DMS114 treated with DMSO at 0.1 percent for 48 hours (cell line): Measurements from ENCODE around the gene ARIH1.

Source experiments
- DNase-seq: peaks from one replicate; lab custom pipeline; 2025; ENCODE audit not compliant: unreplicated experiment; lab: John Stamatoyannopoulos, UW

ARIH1 gene

GRCh38 chr15:72486144-72486543 is 12.0 kb downstream of the ARIH1 start:
- DNase-seq = no peak

- DNase-seq = no peak
These were observed 13.1 kb downstream of the ARIH1 start for GRCh38 chr15:72487070-72487797.

GRCh38 chr15:72488558-72488957 is 14.4 kb downstream of the ARIH1 start:
- no peak for DNase-seq

- DNase-seq = no peak
These were observed 15.9 kb downstream of the ARIH1 start for GRCh38 chr15:72489943-72490554.

- no peak for DNase-seq
These were observed 17.6 kb downstream of the ARIH1 start for GRCh38 chr15:72491768-72492167.

- DNase-seq = no peak
These were observed 18.6 kb downstream of the ARIH1 start for GRCh38 chr15:72492733-72493132.

- DNase-seq = no peak
These were observed 19.1 kb downstream of the ARIH1 start for GRCh38 chr15:72493220-72493619.

- no peak for DNase-seq
These were observed 20.9 kb downstream of the ARIH1 start for GRCh38 chr15:72495007-72495406.

- no peak for DNase-seq
These were observed 22.7 kb downstream of the ARIH1 start for GRCh38 chr15:72496783-72497182.

- no peak for DNase-seq
These were observed 23.3 kb downstream of the ARIH1 start for GRCh38 chr15:72497402-72497801.

- DNase-seq = no peak
These were observed 28.2 kb downstream of the ARIH1 start for GRCh38 chr15:72502220-72502809.

GRCh38 chr15:72503147-72503546 is 29.0 kb downstream of the ARIH1 start:
- no peak for DNase-seq

- DNase-seq = no peak
These were observed 33.4 kb downstream of the ARIH1 start for GRCh38 chr15:72507402-72508092.

GRCh38 chr15:72509484-72509883 is 35.4 kb downstream of the ARIH1 start:
- no peak for DNase-seq

- DNase-seq = no peak
These were observed 37.4 kb downstream of the ARIH1 start for GRCh38 chr15:72511536-72511935.

- no peak for DNase-seq
These were observed 41.7 kb downstream of the ARIH1 start for GRCh38 chr15:72515591-72516389.

- DNase-seq = no peak
These were observed 42.6 kb downstream of the ARIH1 start for GRCh38 chr15:72516777-72517176.

GRCh38 chr15:72521682-72522081 is 47.6 kb downstream of the ARIH1 start:
- DNase-seq = no peak

- no peak for DNase-seq
These were observed 59.0 kb downstream of the ARIH1 start for GRCh38 chr15:72532991-72533601.

GRCh38 chr15:72534523-72534922 is 60.4 kb downstream of the ARIH1 start:
- DNase-seq = no peak

GRCh38 chr15:72535911-72536310 is 61.8 kb downstream of the ARIH1 start:
- no peak for DNase-seq
